ENCODE results near the gene RASGRP1. TPM values are rescaled to one million over a fixed set of nuclear protein-coding genes. Genes with fewer than 3 reads are reported as not detected.

The RASGRP1 gene
- polyA plus RNA-seq, 1 of the 3 experiments (the other 2 are of a cell fraction): 0.03 TPM

DNA sequence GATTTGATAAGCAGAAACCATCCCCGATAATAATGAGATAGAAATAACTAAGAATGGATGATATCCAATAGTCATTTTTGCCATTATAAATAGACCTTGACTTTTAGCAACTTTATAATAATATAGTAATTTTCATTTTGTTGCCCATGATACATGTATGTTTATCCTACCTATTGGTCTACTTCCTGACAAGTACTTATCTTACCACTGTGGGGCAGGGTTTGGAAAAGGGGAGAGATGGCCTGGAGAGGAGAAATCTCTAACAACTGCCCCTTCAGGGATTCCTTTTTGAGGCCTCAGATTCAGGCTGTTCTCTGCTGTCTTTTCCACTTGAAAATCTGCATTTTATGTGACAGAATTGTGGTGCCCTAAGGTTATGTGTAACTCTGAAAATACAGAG, 68.5 kb downstream of the RASGRP1 start:
- 93% methylated on average over 1 of the region's 1 CpG for WGBS (ENCODE audit: low lambda C conversion rate)

DNA sequence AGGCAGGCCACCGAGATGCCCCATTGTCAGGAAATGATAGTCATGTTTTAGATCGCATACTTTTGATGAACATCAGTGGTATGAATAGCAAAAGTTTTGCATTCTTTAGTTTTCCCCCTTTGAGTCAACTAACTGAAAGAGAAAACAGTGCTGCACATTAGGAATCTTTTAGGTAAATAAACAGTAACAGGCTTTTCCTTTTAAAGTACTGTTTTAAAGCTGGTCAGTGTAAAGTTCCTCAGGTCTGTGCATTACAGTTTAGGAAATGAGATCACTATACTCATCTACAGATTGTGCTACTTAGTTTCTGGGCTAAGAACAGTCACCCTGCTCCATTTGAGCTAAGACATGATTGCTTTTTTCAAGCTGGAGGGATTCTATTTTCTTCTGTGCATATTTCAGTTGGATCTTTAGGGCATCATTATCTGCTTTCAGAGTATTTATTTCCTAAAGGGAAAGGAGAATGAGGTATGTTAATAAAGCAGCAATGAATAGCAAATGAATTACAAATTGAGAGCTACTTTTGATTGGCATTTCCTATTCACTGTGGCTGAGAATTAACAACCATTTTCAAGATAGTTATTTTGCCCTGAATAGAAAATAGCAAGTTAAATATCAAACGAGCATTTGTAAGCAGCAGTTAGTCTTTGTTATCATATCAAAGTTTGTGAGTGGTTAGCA, 74.2 kb downstream of the RASGRP1 start:
- Histone ChIP-seq H3K4me3 (ENCODE audit: low read depth in 2 of 2, low read length in 1 of 2) (no peak overlapping the region), H3K9me2 (no peaks in the 10 kb centered on the region), H3K36me3 (replicated peaks in 1 of 2; ENCODE audit: control insufficient read depth in 1 of 2, insufficient read depth in 2 of 2, low read length in 1 of 2) (peaks cover 23 to 26% of the 10 kb centered on the region in 2 experiments), H3K79me2 (ENCODE audit: insufficient read depth) (no peaks in the 10 kb centered on the region), H2AFZ (ENCODE audit: low read depth) (no peak overlapping the region), H3K4me2 (peak overlapping the region; percentile 34), H3K27ac (ENCODE audit: low read depth in 2 of 2, low read length in 1 of 2) (peak overlapping the region; percentile 6 to 61; a peak in 3 of 4 replicates), H3F3A (replicated peaks; ENCODE audit: insufficient read depth) (peaks cover 24% of the 10 kb centered on the region), H3K27me3 (ENCODE audit: insufficient read depth) (no peaks in the 10 kb centered on the region), H4K20me1 (ENCODE audit: insufficient read depth) (no peaks in the 10 kb centered on the region), H3K9ac (no peak overlapping the region), H3K4me1 (ENCODE audit: control insufficient read depth in 1 of 2, insufficient read depth in 2 of 2, low read depth in 1 of 2, low read length in 1 of 2) (peaks cover 0 to 16% of the 10 kb centered on the region in 2 experiments; a peak in 2 of 4 replicates), H3K9me3 (no peaks in the 10 kb centered on the region)
- no peak for DNase-seq
- ChIA-PET CTCF (interaction anchor here (1.0 kb wide), 1 partner anchor 73 kb away, joined by 6 read pairs; no protein-coding TSS in a partner anchor), POLR2A (no interaction called here)
- TF ChIP-seq NFIC (IDR thresholded peaks at IDR 0.05; ENCODE audit: borderline replicate concordance) (no peak), TCF12 (IDR thresholded peaks at IDR 0.05) (no peak), CHD2 (IDR thresholded peaks at IDR 0.05; ENCODE audit: low read length, partially characterized antibody) (no peak), EP300 (IDR thresholded peaks at IDR 0.05; ENCODE audit: borderline replicate concordance in 1 of 2, low read depth in 1 of 2, low read length in 1 of 2) (no peak), RXRA (IDR thresholded peaks at IDR 0.05; ENCODE audit: borderline replicate concordance, low read depth) (no peak), GATA2 (CRISPR knock-in tag; IDR thresholded peaks at IDR 0.05) (no peak), NRF1 (IDR thresholded peaks at IDR 0.05; ENCODE audit: low read depth, low read length) (no peak), TAF1 (IDR thresholded peaks at IDR 0.05; ENCODE audit: borderline replicate concordance, low read depth, low read length) (no peak), EZH2phosphoT487 (IDR thresholded peaks at IDR 0.05; ENCODE audit: borderline replicate concordance, low read depth) (no peak), FOXJ3 (CRISPR knock-in tag; IDR thresholded peaks at IDR 0.05) (no peak), POLR2AphosphoS5 (IDR thresholded peaks at IDR 0.05; ENCODE audit: low read depth, low read length) (no peak), RFX5 (IDR thresholded peaks at IDR 0.05; ENCODE audit: low read length) (no peak), RAD21 (IDR thresholded peaks at IDR 0.05; ENCODE audit: low read length) (no peak), YY1 (IDR thresholded peaks at IDR 0.05; ENCODE audit: low read depth) (no peak)
- TF ChIP-seq, protein P1, sequence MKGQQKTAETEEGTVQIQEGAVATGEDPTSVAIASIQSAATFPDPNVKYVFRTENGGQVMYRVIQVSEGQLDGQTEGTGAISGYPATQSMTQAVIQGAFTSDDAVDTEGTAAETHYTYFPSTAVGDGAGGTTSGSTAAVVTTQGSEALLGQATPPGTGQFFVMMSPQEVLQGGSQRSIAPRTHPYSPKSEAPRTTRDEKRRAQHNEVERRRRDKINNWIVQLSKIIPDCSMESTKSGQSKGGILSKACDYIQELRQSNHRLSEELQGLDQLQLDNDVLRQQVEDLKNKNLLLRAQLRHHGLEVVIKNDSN (IDR thresholded peaks at IDR 0.05; ENCODE audit: borderline replicate concordance, low read depth): no peak
- TF ChIP-seq, protein P2, sequence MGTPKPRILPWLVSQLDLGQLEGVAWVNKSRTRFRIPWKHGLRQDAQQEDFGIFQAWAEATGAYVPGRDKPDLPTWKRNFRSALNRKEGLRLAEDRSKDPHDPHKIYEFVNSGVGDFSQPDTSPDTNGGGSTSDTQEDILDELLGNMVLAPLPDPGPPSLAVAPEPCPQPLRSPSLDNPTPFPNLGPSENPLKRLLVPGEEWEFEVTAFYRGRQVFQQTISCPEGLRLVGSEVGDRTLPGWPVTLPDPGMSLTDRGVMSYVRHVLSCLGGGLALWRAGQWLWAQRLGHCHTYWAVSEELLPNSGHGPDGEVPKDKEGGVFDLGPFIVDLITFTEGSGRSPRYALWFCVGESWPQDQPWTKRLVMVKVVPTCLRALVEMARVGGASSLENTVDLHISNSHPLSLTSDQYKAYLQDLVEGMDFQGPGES (IDR thresholded peaks at IDR 0.05; ENCODE audit: low read depth, low read length): no peak
- 76% methylated on average over 3 of the region's 3 CpGs for WGBS (ENCODE audit: low lambda C conversion rate)

More for the DNA sequence above, 68.5 kb downstream of the RASGRP1 start:
- no peak overlapping the region for H3K4me2 ChIP-seq
- no peaks in the 10 kb centered on the region for H3K9me2 ChIP-seq
- H3K36me3 ChIP-seq (replicated peaks in 1 of 2; ENCODE audit: control insufficient read depth in 1 of 2, insufficient read depth in 2 of 2, low read length in 1 of 2): peaks cover 0 to 4% of the 10 kb centered on the region in 2 experiments
- no peaks in the 10 kb centered on the region for H4K20me1 ChIP-seq (ENCODE audit: insufficient read depth)
- no peaks in the 10 kb centered on the region for H3F3A ChIP-seq (replicated peaks; ENCODE audit: insufficient read depth)
- H3K4me1 ChIP-seq (ENCODE audit: control insufficient read depth in 1 of 2, insufficient read depth in 2 of 2, low read depth in 1 of 2, low read length in 1 of 2): 0 out of 4 replicates have a peak, but pooled peaks cover 0 to 1% of the 10 kb centered on the region in 2 experiments
- ChIA-PET POLR2A (no interaction called here), CTCF (interaction anchor here (0.9 to 1.5 kb wide), 3 partner anchors 22 to 68 kb away, joined by 3 to 4 read pairs (median 3); partner anchors contain the start of gene RASGRP1)
- no peaks in the 10 kb centered on the region for H3K27me3 ChIP-seq (ENCODE audit: insufficient read depth)
- DNase-seq: no peak
- no peak overlapping the region for H3K4me3 ChIP-seq (ENCODE audit: low read depth in 2 of 2, low read length in 1 of 2)
- no peaks in the 10 kb centered on the region for H3K79me2 ChIP-seq (ENCODE audit: insufficient read depth)
- TF ChIP-seq RFX5 (IDR thresholded peaks at IDR 0.05; ENCODE audit: low read length) (no peak), RXRA (IDR thresholded peaks at IDR 0.05; ENCODE audit: borderline replicate concordance, low read depth) (no peak), MXI1 (IDR thresholded peaks at IDR 0.05; ENCODE audit: low read depth, low read length) (no peak), POLR2AphosphoS5 (IDR thresholded peaks at IDR 0.05; ENCODE audit: low read depth, low read length) (no peak), EP300 (IDR thresholded peaks at IDR 0.05; ENCODE audit: borderline replicate concordance in 1 of 2, low read depth in 1 of 2, low read length in 1 of 2) (no peak), TEAD4 (IDR thresholded peaks at IDR 0.05; ENCODE audit: borderline replicate concordance, insufficient read depth) (no peak), TAF1 (IDR thresholded peaks at IDR 0.05; ENCODE audit: borderline replicate concordance, low read depth, low read length) (no peak)
- TF ChIP-seq, protein P1 (IDR thresholded peaks at IDR 0.05; ENCODE audit: borderline replicate concordance, low read depth): no peak
- no peak overlapping the region for H2AFZ ChIP-seq (ENCODE audit: low read depth)
- no peak overlapping the region for H3K9ac ChIP-seq
- no peak overlapping the region for H3K27ac ChIP-seq (ENCODE audit: low read depth in 2 of 2, low read length in 1 of 2)
- no peaks in the 10 kb centered on the region for H3K9me3 ChIP-seq

Measured in SK-N-SH (cell line).